Measurements from ENCODE around the gene BFSP2.
"Not testable (repeated sequence)": the region's sequence is repeated elsewhere in the genome, so short reads cannot be mapped to it uniquely, and the experiment has no call there.

Gene BFSP2

GRCh38 chr3:133475245-133476010 lies 75.6 kb downstream of the BFSP2 start:
- Histone ChIP-seq H3K27me3 (ENCODE audit: control insufficient read depth, insufficient read depth, low read length) (no peaks in the 10 kb centered on the region), H3K4me1 (ENCODE audit: control insufficient read depth, low read depth, low read length) (peaks cover 24% of the 10 kb centered on the region), H3K9me3 (ENCODE audit: control insufficient read depth, low read depth, low read length) (no peaks in the 10 kb centered on the region), H3K9ac (ENCODE audit: low read length) (no peak overlapping the region), H3K4me3 (ENCODE audit: low read length) (no peak overlapping the region), H3K36me3 (ENCODE audit: control insufficient read depth, low read depth, low read length) (no peaks in the 10 kb centered on the region), H3K27ac (ENCODE audit: low read length) (no peak overlapping the region)

- no peak overlapping the region for H3K27ac ChIP-seq (ENCODE audit: low read length)
- H3K36me3 ChIP-seq (ENCODE audit: control insufficient read depth, low read depth, low read length), result no peaks in the 10 kb centered on the region
- H3K9me3 ChIP-seq (ENCODE audit: control insufficient read depth, low read depth, low read length), result no peaks in the 10 kb centered on the region
- H3K27me3 ChIP-seq (ENCODE audit: control insufficient read depth, insufficient read depth, low read length), result no peaks in the 10 kb centered on the region
- no peak overlapping the region for H3K9ac ChIP-seq (ENCODE audit: low read length)
- H3K4me3 ChIP-seq (ENCODE audit: low read length), result no peak overlapping the region
- peaks cover 24% of the 10 kb centered on the region for H3K4me1 ChIP-seq (ENCODE audit: control insufficient read depth, low read depth, low read length)
Observed at GRCh38 chr3:133476971-133477375, 77.1 kb downstream of the BFSP2 start.

GRCh38 chr3:133477487-133477886 lies 77.6 kb downstream of the BFSP2 start:
- Histone ChIP-seq H3K36me3 (ENCODE audit: control insufficient read depth, low read depth, low read length) (no peaks in the 10 kb centered on the region), H3K4me1 (ENCODE audit: control insufficient read depth, low read depth, low read length) (peaks cover 24% of the 10 kb centered on the region), H3K27ac (ENCODE audit: low read length) (no peak overlapping the region), H3K4me3 (ENCODE audit: low read length) (no peak overlapping the region), H3K9me3 (ENCODE audit: control insufficient read depth, low read depth, low read length) (no peaks in the 10 kb centered on the region), H3K27me3 (ENCODE audit: control insufficient read depth, insufficient read depth, low read length) (no peaks in the 10 kb centered on the region), H3K9ac (ENCODE audit: low read length) (no peak overlapping the region)

- Histone ChIP-seq H3K27me3 (ENCODE audit: control insufficient read depth, insufficient read depth, low read length) (no peaks in the 10 kb centered on the region), H3K9ac (ENCODE audit: low read length) (no peak overlapping the region), H3K9me3 (ENCODE audit: control insufficient read depth, low read depth, low read length) (no peaks in the 10 kb centered on the region), H3K27ac (ENCODE audit: low read length) (no peak overlapping the region), H3K4me1 (ENCODE audit: control insufficient read depth, low read depth, low read length) (peaks cover 18% of the 10 kb centered on the region), H3K4me3 (ENCODE audit: low read length) (no peak overlapping the region), H3K36me3 (ENCODE audit: control insufficient read depth, low read depth, low read length) (no peaks in the 10 kb centered on the region)
Observed at GRCh38 chr3:133478624-133479023, 78.8 kb downstream of the BFSP2 start.

- no peak overlapping the region for H3K4me3 ChIP-seq (ENCODE audit: low read length)
- no peaks in the 10 kb centered on the region for H3K27me3 ChIP-seq (ENCODE audit: control insufficient read depth, insufficient read depth, low read length)
- no peaks in the 10 kb centered on the region for H3K36me3 ChIP-seq (ENCODE audit: control insufficient read depth, low read depth, low read length)
- no peak overlapping the region for H3K9ac ChIP-seq (ENCODE audit: low read length)
- peaks cover 2% of the 10 kb centered on the region for H3K9me3 ChIP-seq (ENCODE audit: control insufficient read depth, low read depth, low read length)
- no peak overlapping the region for H3K27ac ChIP-seq (ENCODE audit: low read length)
- peaks cover 10% of the 10 kb centered on the region for H3K4me1 ChIP-seq (ENCODE audit: control insufficient read depth, low read depth, low read length)
Observed at GRCh38 chr3:133479401-133479800, 79.5 kb downstream of the BFSP2 start.

GRCh38 chr3:133479895-133480669 lies 80.2 kb downstream of the BFSP2 start:
- H3K4me3 ChIP-seq (ENCODE audit: low read length), result no peak overlapping the region
- H3K36me3 ChIP-seq (ENCODE audit: control insufficient read depth, low read depth, low read length), result no peaks in the 10 kb centered on the region
- no peak overlapping the region for H3K27ac ChIP-seq (ENCODE audit: low read length)
- H3K27me3 ChIP-seq (ENCODE audit: control insufficient read depth, insufficient read depth, low read length), result no peaks in the 10 kb centered on the region
- H3K4me1 ChIP-seq (ENCODE audit: control insufficient read depth, low read depth, low read length), result peaks cover 9% of the 10 kb centered on the region
- H3K9ac ChIP-seq (ENCODE audit: low read length), result no peak overlapping the region
- H3K9me3 ChIP-seq (ENCODE audit: control insufficient read depth, low read depth, low read length), result peaks cover 7% of the 10 kb centered on the region

GRCh38 chr3:133482474-133482873 lies 82.6 kb downstream of the BFSP2 start:
- not testable (repeated sequence) for H3K36me3 ChIP-seq (ENCODE audit: control insufficient read depth, low read depth, low read length); H3K4me3 ChIP-seq (ENCODE audit: low read length); H3K9ac ChIP-seq (ENCODE audit: low read length); H3K27me3 ChIP-seq (ENCODE audit: control insufficient read depth, insufficient read depth, low read length); H3K4me1 ChIP-seq (ENCODE audit: control insufficient read depth, low read depth, low read length); H3K27ac ChIP-seq (ENCODE audit: low read length)
- H3K9me3 ChIP-seq (ENCODE audit: control insufficient read depth, low read depth, low read length), result peaks cover 16% of the 10 kb centered on the region

- Histone ChIP-seq H3K36me3 (ENCODE audit: control insufficient read depth, low read depth, low read length) (no peaks in the 10 kb centered on the region), H3K4me3 (ENCODE audit: low read length) (no peak overlapping the region), H3K4me1 (ENCODE audit: control insufficient read depth, low read depth, low read length) (peaks cover 5% of the 10 kb centered on the region), H3K9ac (ENCODE audit: low read length) (no peak overlapping the region), H3K27ac (ENCODE audit: low read length) (no peak overlapping the region), H3K9me3 (ENCODE audit: control insufficient read depth, low read depth, low read length) (peaks cover 16% of the 10 kb centered on the region), H3K27me3 (ENCODE audit: control insufficient read depth, insufficient read depth, low read length) (no peaks in the 10 kb centered on the region)
Observed at GRCh38 chr3:133486658-133487057, 86.8 kb downstream of the BFSP2 start.

GRCh38 chr3:133487204-133487603 lies 87.3 kb downstream of the BFSP2 start:
- H3K9ac ChIP-seq (ENCODE audit: low read length), result no peak overlapping the region
- H3K27me3 ChIP-seq (ENCODE audit: control insufficient read depth, insufficient read depth, low read length), result no peaks in the 10 kb centered on the region
- no peaks in the 10 kb centered on the region for H3K36me3 ChIP-seq (ENCODE audit: control insufficient read depth, low read depth, low read length)
- peaks cover 16% of the 10 kb centered on the region for H3K9me3 ChIP-seq (ENCODE audit: control insufficient read depth, low read depth, low read length)
- no peak overlapping the region for H3K27ac ChIP-seq (ENCODE audit: low read length)
- peaks cover 5% of the 10 kb centered on the region for H3K4me1 ChIP-seq (ENCODE audit: control insufficient read depth, low read depth, low read length)
- no peak overlapping the region for H3K4me3 ChIP-seq (ENCODE audit: low read length)

GRCh38 chr3:133487920-133488540 lies 88.2 kb downstream of the BFSP2 start:
- no peak overlapping the region for H3K27ac ChIP-seq (ENCODE audit: low read length)
- H3K27me3 ChIP-seq (ENCODE audit: control insufficient read depth, insufficient read depth, low read length), result no peaks in the 10 kb centered on the region
- H3K4me1 ChIP-seq (ENCODE audit: control insufficient read depth, low read depth, low read length), result peaks cover 5% of the 10 kb centered on the region
- H3K9ac ChIP-seq (ENCODE audit: low read length), result no peak overlapping the region
- no peak overlapping the region for H3K4me3 ChIP-seq (ENCODE audit: low read length)
- H3K9me3 ChIP-seq (ENCODE audit: control insufficient read depth, low read depth, low read length), result peaks cover 16% of the 10 kb centered on the region
- no peaks in the 10 kb centered on the region for H3K36me3 ChIP-seq (ENCODE audit: control insufficient read depth, low read depth, low read length)

- Histone ChIP-seq H3K4me1 (ENCODE audit: control insufficient read depth, low read depth, low read length) (peaks cover 5% of the 10 kb centered on the region), H3K9me3 (ENCODE audit: control insufficient read depth, low read depth, low read length) (peaks cover 16% of the 10 kb centered on the region), H3K27me3 (ENCODE audit: control insufficient read depth, insufficient read depth, low read length) (no peaks in the 10 kb centered on the region), H3K9ac (ENCODE audit: low read length) (no peak overlapping the region), H3K4me3 (ENCODE audit: low read length) (no peak overlapping the region), H3K36me3 (ENCODE audit: control insufficient read depth, low read depth, low read length) (no peaks in the 10 kb centered on the region), H3K27ac (ENCODE audit: low read length) (no peak overlapping the region)
Observed at GRCh38 chr3:133488785-133489367, 89.0 kb downstream of the BFSP2 start.
